Smooth muscle cell (in vitro differentiated cells): ENCODE results near the gene SNRPB. TPM values are rescaled to one million over a fixed set of nuclear protein-coding genes. Genes with fewer than 3 reads are reported as not detected.

Source experiments
- DNase-seq: peaks from one replicate; lab custom pipeline; 2025; ENCODE audit not compliant: unreplicated experiment; lab: John Stamatoyannopoulos, UW
- H2AFZ ChIP-seq: fragments of 200-600 bp; sonication (generic); 2 replicates; pipeline ENCODE4 v1.6.0; 2016; ENCODE audit warnings: antibody characterized with exemption, low read depth, mild to moderate bottlenecking
- H3F3A ChIP-seq: fragments of 200-600 bp; sonication (generic); 2 replicates; pipeline ENCODE4 v1.6.0; 2017; ENCODE audit warnings: antibody characterized with exemption, low read depth
- H3K27ac ChIP-seq: fragments of 200-600 bp; sonication (generic); 2 replicates; pipeline ENCODE4 v1.5.1; 2016; ENCODE audit warnings: low read depth, mild to moderate bottlenecking
- H3K27me3 ChIP-seq: fragments of 200-600 bp; sonication (generic); 2 replicates; pipeline ENCODE4 v1.6.1; 2016; ENCODE audit warnings: low read depth, mild to moderate bottlenecking
- H3K36me3 ChIP-seq: fragments of 200-600 bp; sonication (generic); 2 replicates; pipeline ENCODE4 v1.5.1; 2016; ENCODE audit warnings: low read depth
- H3K4me1 ChIP-seq: fragments of 200-600 bp; sonication (generic); 2 replicates; pipeline ENCODE4 v1.5.1; 2016; ENCODE audit warnings: low read depth
- H3K4me2 ChIP-seq: fragments of 200-600 bp; sonication (generic); 2 replicates; pipeline ENCODE4 v1.6.0; 2016; ENCODE audit warnings: mild to moderate bottlenecking
- H3K4me3 ChIP-seq: fragments of 200-600 bp; sonication (generic); 2 replicates; pipeline ENCODE4 v1.5.1; 2016; ENCODE audit warnings: mild to moderate bottlenecking
- H3K79me2 ChIP-seq: fragments of 200-600 bp; sonication (generic); 2 replicates; pipeline ENCODE4 v1.6.0; 2016; ENCODE audit warnings: low read depth, mild to moderate bottlenecking
- H3K9ac ChIP-seq: fragments of 200-600 bp; sonication (generic); 2 replicates; pipeline ENCODE4 v1.6.0; 2016; ENCODE audit warnings: low read depth
- H3K9me3 ChIP-seq: fragments of 200-600 bp; sonication (generic); replicated peaks from 2 replicates; pipeline ENCODE4 v1.5.1; 2016; ENCODE audit warnings: low read depth
- H4K20me1 ChIP-seq: fragments of 200-600 bp; sonication (generic); 2 replicates; pipeline ENCODE4 v1.6.0; 2016; ENCODE audit warnings: low read depth
- CTCF ChIP-seq: fragments of 200-600 bp; sonication (generic); IDR thresholded peaks from 2 replicates; pipeline ENCODE4 v1.5.1; 2017; ENCODE audit warnings: borderline replicate concordance, mild to moderate bottlenecking, antibody characterized with exemption; ENCODE audit not compliant: insufficient read depth, poor library complexity, severe bottlenecking
- WGBS: methylation state at CpG from one replicate; pipeline ENCODE4 v1.1.7; 2016; ENCODE audit warnings: low lambda C conversion rate; 5-methylcytosine and 5-hydroxymethylcytosine counted together
- polyA plus RNA-seq: library from polyadenylated mRNA; unstranded; fragments of >200 nt; fragmentation: Nextera tagmentation; extraction: Ambion mirVana; gene quantifications from 2 replicates; pipeline ENCODE4 v1.2.1, GENCODE V29; 2016
- total RNA-seq: library from RNA; depleted of rRNA; stranded (reverse); fragments of >200 nt; gene quantifications from 2 replicates; pipeline ENCODE4 v1.2.3, GENCODE V29; 2014

SNRPB gene
- total and polyA plus RNA-seq, 2 experiments from 2014 or later, result 250 to 281 TPM

- DNase-seq, result no peak
These were observed 21.2 kb downstream of the SNRPB start for GRCh38 chr20:2449386-2449785.

GRCh38 chr20:2446845-2447244, 23.7 kb downstream of the SNRPB start:
- DNase-seq, result no peak
- TF ChIP-seq CTCF, result no peak
- Histone ChIP-seq H3K27me3 (no peaks in the 10 kb centered on the region), H3K9me3 (no peaks in the 10 kb centered on the region), H3K36me3 (no peaks in the 10 kb centered on the region), H3K4me2 (no peak overlapping the region), H3K27ac (no peak overlapping the region), H3K9ac (no peak overlapping the region), H3K4me3 (no peak overlapping the region), H3K4me1 (no peaks in the 10 kb centered on the region), H4K20me1 (no peaks in the 10 kb centered on the region), H2AFZ (no peak overlapping the region), H3K79me2 (no peaks in the 10 kb centered on the region), H3F3A (no peaks in the 10 kb centered on the region)
- WGBS, result 67% methylated on average over 4 of the region's 4 CpGs

More at GRCh38 chr20:2449386-2449785, 21.2 kb downstream of the SNRPB start:
- H3K36me3 ChIP-seq, result no peaks in the 10 kb centered on the region
- H3K4me3 ChIP-seq, result no peak overlapping the region
- no peaks in the 10 kb centered on the region for H3K4me1 ChIP-seq
- no peaks in the 10 kb centered on the region for H3K9me3 ChIP-seq
- H3K4me2 ChIP-seq, result no peak overlapping the region
- no peak overlapping the region for H3K9ac ChIP-seq
- 97% methylated on average over 1 of the region's 1 CpG for WGBS
- no peak for TF ChIP-seq CTCF
- no peak overlapping the region for H3K27ac ChIP-seq
- H3F3A ChIP-seq, result no peaks in the 10 kb centered on the region
- H2AFZ ChIP-seq, result no peak overlapping the region
- H3K79me2 ChIP-seq, result no peaks in the 10 kb centered on the region
- H4K20me1 ChIP-seq, result no peaks in the 10 kb centered on the region
- H3K27me3 ChIP-seq, result no peaks in the 10 kb centered on the region

GRCh38 chr20:2431185-2431584, 39.4 kb downstream of the SNRPB start:
- no peak overlapping the region for H3K9ac ChIP-seq
- H2AFZ ChIP-seq, result no peak overlapping the region
- TF ChIP-seq CTCF, result no peak
- H3K4me1 ChIP-seq, result no peaks in the 10 kb centered on the region
- 66% methylated on average over 1 of the region's 1 CpG for WGBS
- H3K79me2 ChIP-seq, result no peaks in the 10 kb centered on the region
- H3K36me3 ChIP-seq, result no peaks in the 10 kb centered on the region
- no peaks in the 10 kb centered on the region for H3F3A ChIP-seq
- no peak overlapping the region for H3K4me2 ChIP-seq
- no peaks in the 10 kb centered on the region for H3K9me3 ChIP-seq
- H3K27me3 ChIP-seq, result no peaks in the 10 kb centered on the region
- no peaks in the 10 kb centered on the region for H4K20me1 ChIP-seq
- no peak overlapping the region for H3K27ac ChIP-seq
- DNase-seq, result no peak
- no peak overlapping the region for H3K4me3 ChIP-seq

GRCh38 chr20:2430538-2430937, 40.1 kb downstream of the SNRPB start:
- Histone ChIP-seq H3K4me3 (no peak overlapping the region), H4K20me1 (no peaks in the 10 kb centered on the region), H3F3A (no peaks in the 10 kb centered on the region), H3K79me2 (no peaks in the 10 kb centered on the region), H3K4me2 (no peak overlapping the region), H3K9me3 (no peaks in the 10 kb centered on the region), H3K4me1 (no peaks in the 10 kb centered on the region), H3K9ac (no peak overlapping the region), H3K36me3 (no peaks in the 10 kb centered on the region), H3K27me3 (no peaks in the 10 kb centered on the region), H3K27ac (no peak overlapping the region), H2AFZ (no peak overlapping the region)
- DNase-seq, result no peak
- TF ChIP-seq CTCF, result no peak
- WGBS, result 85% methylated on average over 4 of the region's 4 CpGs
